ENCODE results near the gene SEPTIN1.
"Not testable (repeated sequence)": the region's sequence is repeated elsewhere in the genome, so short reads cannot be mapped to it uniquely, and the experiment has no call there.

The SEPTIN1 gene

DNA sequence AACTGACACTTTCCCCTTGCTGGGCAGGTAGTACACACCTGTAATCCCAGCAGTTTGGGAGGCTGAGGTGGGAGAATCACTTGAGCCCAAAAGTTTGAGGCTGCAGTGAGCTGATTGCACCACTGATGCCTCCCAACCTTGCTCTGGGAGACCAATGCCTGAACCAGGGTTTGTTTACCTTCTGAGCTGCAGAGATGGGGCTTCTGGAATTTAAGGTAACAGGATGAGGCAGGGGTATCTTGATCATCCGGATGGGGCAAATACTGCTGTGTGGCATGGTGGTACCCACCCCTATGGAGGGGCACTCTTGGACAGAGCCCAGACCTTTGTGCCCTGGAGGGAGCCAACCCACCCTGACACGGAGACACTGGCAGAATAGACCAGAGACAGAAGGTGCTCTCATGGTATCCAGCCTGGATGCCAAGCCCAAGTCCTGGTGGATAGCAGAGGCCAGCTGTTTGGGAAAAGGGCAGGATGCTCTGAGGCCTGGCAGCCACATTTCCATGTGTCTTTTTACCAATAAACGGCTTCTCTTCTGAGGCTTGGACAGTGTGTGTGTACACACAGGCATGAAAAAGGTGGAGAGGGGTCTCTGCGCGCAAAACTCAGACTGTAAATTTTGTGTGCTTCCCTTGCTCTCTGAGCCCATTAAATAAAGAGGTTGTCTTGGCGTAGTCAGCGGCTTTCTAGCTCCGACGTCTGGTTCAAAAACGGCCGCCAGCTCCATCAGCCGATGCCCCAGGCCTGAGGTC lies 17.2 kb upstream of the SEPTIN1 start:
- DNase-seq, result no peak

- no peak for DNase-seq
Measured at GRCh38 chr16:30398661-30399434, 16.5 kb upstream of the SEPTIN1 start.

- no peak for DNase-seq
Measured at GRCh38 chr16:30397776-30398660, 15.7 kb upstream of the SEPTIN1 start.

DNA sequence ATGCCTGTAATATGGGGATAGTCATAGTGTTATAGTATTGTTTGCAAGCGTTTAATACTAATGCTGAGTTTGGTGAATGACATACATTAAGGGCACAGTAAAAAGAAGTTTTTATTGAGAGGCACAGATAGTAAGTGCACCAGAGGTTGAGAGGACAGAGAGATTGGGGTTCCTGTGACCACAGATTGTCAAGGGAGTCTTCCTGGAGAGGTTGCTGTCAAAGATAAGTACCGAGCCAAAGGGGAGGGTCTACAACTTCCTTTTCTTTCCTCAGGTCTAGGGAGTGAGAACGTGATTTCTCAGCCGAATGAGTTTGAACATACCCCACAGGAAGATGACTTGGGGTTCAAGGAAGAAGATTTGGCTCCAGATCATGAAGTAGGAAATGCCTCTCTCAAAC lies 14.7 kb upstream of the SEPTIN1 start:
- no peak for DNase-seq

- DNase-seq, result not testable (repeated sequence)
Measured at GRCh38 chr16:30396627-30397026, 14.3 kb upstream of the SEPTIN1 start.

GRCh38 chr16:30395992-30396585 lies 13.7 kb upstream of the SEPTIN1 start:
- no peak for DNase-seq

- peak; percentile 6 for DNase-seq
Measured at GRCh38 chr16:30395155-30395991, 13.0 kb upstream of the SEPTIN1 start, which contains the start of gene ZNF48. Gene ZNF48 (plus strand): TSS chr16:30395420. CDS start chr16:30395795, 375 bp downstream.

DNA sequence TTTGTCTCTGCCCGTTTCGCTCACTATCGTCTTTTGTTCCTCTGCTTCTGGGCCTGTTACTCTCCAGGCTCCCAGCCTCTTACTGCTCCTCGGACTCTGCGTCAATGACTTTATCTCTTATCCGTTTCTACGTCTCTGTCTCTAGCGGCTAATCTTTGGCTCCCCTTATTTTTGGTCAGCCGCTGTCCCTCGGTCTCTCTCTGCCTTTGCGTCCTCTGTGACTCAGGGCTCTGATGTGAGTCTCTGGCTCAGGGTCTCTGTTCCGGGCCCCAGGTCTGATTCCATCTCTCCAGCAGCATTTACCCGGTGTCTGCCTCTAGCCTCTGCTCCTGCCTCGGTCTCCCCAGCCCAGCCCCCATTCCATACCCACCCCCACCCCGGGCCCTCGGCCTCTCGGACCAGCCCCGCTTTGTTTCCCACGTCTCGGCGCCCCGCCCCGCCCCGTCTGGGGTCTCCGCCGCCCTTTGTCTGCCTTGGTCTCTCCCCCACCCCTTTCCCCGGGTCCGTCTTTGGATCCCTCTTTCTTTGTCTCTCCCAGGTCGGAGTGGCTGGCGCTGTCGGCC lies 12.3 kb upstream of the SEPTIN1 start:
- no peak for DNase-seq

DNA sequence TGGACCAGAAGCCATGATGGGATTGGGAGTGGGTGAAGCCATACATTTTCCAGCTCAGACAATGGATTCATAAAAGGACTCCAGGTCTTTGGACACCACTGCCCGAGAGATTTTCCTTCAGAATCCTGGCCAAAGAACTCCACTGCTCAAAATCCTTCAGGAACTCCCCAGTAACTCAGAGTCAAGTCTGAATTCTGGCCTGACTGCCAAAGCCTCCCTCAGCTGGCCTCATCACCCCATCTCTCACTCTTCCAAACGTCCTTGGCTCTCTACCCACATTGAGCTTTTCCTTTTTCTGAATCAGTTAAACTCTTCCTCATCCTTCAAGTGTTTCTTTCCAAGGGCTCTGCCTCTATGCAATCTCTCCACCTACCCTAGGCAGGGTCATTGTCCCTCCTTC lies 1.2 kb upstream of the SEPTIN1 start:
- DNase-seq, result no peak

DNA sequence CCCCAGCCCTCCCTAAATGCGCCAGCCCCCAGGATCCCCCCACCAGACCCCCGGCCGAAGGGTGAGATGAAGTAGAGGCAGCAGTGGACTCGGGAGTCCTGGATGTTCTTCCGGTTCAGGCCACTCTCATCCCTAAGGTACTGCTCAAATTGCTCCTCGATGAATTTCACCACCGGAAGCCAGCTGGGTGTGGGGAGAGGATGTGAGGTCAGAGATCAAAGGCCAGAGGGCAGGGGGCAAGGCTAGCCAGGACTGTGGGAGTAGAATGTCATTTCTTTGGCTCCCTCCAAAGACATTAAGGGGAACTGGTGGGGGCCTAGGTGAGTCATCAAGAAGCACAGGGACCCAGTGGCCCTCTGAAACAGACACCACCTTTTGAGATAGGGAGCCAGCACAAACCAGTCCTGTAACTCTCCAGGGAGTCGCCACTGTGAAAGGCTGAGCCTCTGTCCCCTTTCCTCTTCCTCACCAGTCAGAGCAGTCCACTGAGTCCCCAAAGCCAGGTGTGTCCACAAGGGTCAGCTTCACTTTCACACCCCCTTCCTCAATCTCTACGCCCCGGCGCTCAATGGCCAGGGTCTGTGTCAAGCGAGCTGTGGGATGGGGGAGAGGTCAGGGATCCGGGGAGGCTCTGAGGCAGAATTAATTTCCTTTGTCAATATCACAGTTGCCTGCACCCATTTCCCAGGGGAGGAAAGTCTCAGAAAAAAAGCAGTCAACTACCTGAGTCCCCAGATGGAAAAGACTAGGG lies 895 bp downstream of the SEPTIN1 start:
- no peak for DNase-seq

DNA sequence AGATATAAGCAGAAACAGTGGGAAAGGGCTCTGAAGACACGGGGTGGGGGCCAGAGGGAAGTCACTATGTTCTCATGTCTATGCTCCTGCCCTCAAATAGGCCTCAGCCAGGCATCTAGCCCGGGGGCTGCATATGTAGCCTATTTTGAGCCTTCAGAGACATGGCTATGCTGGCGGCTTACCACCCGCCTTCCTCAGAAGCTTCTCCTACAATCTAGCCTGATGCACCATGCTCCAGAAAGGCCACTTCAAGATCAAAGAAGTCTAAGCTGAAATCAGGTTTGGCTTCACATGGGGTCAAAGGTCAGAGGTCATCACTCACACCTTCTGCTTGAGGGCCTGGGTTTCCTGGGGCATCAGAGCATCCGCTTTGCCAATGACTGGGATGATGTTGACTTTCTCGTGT lies 1.6 kb downstream of the SEPTIN1 start:
- no peak for DNase-seq

DNA sequence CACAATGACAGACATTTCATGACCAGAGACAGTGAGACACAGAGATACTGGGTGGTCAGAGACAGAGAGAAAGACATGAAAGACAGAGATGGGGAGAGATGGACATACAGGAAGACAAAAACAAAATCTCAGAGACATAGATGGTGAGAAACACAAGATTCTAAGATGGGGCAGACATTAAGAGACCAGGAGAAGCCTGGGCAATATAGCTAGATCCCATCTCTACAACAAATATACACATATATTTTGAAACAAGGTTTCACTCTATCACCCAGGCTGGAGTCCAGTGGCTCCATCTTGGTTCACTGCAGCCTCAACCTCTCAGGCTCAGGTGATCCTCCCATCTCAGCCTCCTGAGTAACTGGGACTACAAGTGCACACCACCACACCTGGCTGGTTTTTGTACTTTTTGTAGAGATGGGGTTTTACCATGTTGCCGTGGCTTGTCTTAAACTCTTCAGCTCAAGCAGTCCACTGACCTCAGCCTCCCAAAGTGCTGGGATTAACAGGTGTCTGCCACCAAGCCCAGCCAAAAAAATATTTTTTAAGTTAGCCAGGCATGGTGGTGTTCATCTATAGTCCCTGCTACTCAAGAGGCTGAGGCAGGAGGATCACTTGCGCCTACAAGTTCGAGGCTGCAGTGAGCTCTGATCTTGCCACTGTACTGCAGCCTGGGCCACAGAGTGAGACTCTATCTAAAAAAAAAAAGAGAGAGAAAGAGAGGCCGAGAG lies 2.1 kb downstream of the SEPTIN1 start:
- DNase-seq, result no peak

- no peak for DNase-seq
Measured at GRCh38 chr16:30379158-30379783, 3.1 kb downstream of the SEPTIN1 start.

DNA sequence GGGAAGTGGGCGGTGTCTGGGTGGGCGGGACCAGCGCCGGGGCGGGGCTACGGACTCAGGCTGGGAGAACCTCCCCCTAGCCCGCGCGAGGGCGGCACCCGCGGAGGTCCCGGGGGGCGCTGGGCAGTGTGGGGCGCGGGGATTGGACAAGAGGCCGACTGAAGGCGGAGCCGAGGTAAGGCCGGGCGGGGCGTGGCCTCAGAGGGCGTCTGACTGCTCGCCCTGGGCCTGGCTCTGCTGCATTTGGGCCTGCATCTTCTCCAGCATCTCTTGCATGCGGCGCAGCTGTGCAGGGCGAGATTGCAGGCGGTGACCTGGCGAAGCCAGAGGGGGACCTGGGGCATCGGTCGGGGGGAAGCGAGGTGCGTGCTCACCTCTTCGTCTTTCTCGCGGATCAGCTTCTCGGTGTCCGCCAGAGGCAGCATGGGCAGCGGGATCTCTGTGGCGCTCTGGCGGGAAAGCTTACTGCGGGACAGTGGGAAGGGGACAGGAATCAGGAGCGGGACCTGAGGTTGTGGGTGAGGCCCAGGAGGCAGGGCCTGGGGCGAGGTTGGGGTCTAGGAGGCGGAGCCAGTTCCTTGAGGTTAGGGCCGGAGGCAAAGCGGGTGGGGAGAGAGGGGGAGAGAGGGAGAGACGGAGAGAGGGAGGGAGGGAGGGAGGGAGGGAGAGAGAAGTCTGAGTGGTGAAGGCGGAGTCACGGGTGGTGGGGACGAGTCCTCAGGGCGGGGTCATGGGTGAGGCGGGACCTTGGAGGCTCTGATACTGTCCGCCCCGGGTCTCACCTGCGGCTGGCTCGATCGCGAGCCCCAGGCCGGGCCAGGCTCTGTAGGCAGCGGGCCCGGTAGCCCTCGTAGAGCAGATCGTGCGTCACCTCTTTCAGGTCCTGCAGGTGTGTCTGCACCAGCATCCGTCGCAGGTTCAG lies 3.9 kb downstream of the SEPTIN1 start:
- peak; percentile 47 for DNase-seq

DNA sequence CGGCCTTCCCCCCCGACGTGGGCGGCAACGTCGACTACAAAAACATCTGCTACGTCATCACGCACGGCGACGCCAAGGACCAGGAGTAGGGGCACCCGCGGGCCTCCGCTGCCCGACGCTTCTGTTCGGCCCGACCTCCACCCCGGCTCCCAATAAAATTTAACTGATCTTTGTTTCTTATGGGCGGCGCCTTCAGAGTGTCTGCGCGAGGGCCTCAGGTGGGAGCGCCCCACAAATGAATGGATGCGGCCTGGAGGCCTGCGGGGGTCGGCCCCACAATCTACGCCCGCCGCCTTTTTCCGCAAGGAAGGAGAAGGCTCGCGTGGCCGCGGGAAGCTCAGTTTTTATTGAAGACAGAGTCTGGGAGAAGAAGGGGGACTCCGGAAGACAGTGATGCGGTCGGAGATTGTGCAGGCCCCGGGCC lies 4.5 kb downstream of the SEPTIN1 start:
- peak; percentile 11 for DNase-seq

DNA sequence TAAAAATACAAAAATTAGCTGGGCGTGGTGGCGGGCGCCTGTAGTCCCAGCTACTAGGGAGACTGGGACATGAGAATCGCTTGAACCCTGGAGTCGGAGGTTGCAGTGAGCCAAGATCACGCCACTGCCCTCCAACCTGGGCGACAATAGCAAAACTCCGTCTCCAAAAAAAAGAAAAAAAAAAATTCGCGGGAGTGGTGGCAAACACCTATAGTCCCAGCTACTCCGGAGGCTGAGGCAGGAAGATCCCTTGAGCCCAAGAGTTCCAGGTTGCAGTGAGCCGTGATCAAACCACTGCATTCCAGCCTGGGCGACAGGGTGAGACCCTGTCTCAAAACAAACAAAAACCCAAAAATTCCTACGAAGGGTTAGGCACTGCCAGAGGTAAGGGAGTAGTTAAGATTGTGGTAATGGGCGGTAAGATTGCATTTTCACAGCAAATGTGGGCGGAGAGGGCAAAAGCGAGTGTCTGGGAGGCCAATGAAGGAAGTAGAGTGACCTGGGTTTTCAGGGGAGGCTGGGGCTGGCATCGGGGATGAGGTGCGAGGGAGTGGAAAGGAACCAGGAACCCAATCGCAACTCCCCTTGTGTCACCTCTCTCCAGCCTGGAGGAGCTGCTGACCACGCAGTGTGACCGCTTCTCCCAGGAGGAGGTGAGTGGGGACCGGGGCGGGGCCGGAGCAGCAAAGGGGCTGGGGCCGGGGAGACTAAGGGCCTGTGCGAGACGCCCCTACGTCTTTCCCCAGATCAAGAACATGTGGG lies 5.1 kb downstream of the SEPTIN1 start:
- DNase-seq, result no peak

DNA sequence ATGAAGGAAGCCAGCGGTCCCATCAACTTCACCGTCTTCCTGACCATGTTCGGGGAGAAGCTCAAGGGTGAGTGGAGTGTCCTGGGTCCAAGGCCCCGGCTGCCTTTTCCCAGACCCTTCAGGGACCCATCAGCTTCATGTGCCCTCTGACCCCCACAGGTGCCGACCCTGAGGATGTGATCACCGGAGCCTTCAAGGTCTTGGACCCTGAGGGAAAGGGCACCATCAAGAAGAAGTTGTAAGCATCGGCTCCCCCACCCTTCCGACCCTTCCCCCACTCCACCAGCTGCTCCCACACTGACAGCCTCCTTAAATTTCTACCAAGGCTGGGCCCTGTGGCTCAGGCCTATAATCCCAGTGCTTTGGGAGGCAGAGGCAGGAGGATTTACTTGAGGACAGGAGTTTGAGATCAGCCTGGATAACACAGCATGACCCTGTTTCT lies 5.9 kb downstream of the SEPTIN1 start:
- no peak for DNase-seq

Measured in NCI-H2081 treated with DMSO at 0.1 percent for 48 hours (cell line).